IMR-90 (cell line): ENCODE results near the gene C14orf93. TPM values are rescaled to one million over a fixed set of nuclear protein-coding genes. Genes with fewer than 3 reads are reported as not detected.

Experiments
- ATAC-seq: fragments of 200-7000 bp; cut with Tn5 transposase; 2 replicates; pipeline ENCODE4 v1.9.1; 2020; ENCODE audit warnings: low read depth, mild to moderate bottlenecking, moderate library complexity
- BruUV-seq: library from RNA; stranded (reverse); fragments of 400-500 nt; replicated peaks from 2 replicates; lab custom pipeline; 2021; lab: Mats Ljungman, UMichigan
- CTCF ChIA-PET: fragments of 300-600 bp; formaldehyde crosslinking; extraction: SDS; loops from one replicate; lab custom pipeline; 2021; ENCODE audit warnings: antibody characterized with exemption; lab: Yijun Ruan, JAX
- POLR2A ChIA-PET: fragments of 300-600 bp; sonication (Branson Sonifier 250); formaldehyde crosslinking; loops from one replicate; lab custom pipeline; 2022; ENCODE audit warnings: antibody characterized with exemption; ENCODE audit not compliant: unreplicated experiment; lab: Charles Lee
- DNase-seq: peaks from one replicate; pipeline ENCODE4 v3.0.0; 2013
- H2AFZ ChIP-seq: replicated peaks from 2 replicates; pipeline ENCODE3; 2013; ENCODE audit warnings: low read length, mild to moderate bottlenecking; ENCODE audit not compliant: poor library complexity
- H2AK5ac ChIP-seq: 2 replicates; pipeline ENCODE4 v1.6.1; 2013; ENCODE audit warnings: low read depth, low read length, inconsistent platforms
- H2AK9ac ChIP-seq: replicated peaks from 2 replicates; pipeline ENCODE3; 2013; ENCODE audit warnings: mild to moderate bottlenecking, low read depth, low read length, moderate library complexity; ENCODE audit not compliant: poor library complexity
- H2BK120ac ChIP-seq: 2 replicates; pipeline ENCODE4 v1.6.1; 2013; ENCODE audit warnings: low read depth, low read length, inconsistent platforms
- H2BK15ac ChIP-seq: 3 replicates; pipeline ENCODE4 v1.6.1; 2013; ENCODE audit warnings: low read depth, low read length, inconsistent platforms
- H2BK20ac ChIP-seq: 2 replicates; pipeline ENCODE4 v1.6.1; 2013; ENCODE audit warnings: low read depth, mild to moderate bottlenecking, inconsistent platforms, low read length, moderate library complexity
- H2BK5ac ChIP-seq: 2 replicates; pipeline ENCODE4 v1.6.1; 2013; ENCODE audit warnings: mild to moderate bottlenecking, low read depth, low read length, inconsistent platforms; ENCODE audit not compliant: poor library complexity, severe bottlenecking
- H3K14ac ChIP-seq: replicated peaks from 2 replicates; pipeline ENCODE4 v1.6.1; 2013; ENCODE audit warnings: low read depth, low read length, inconsistent platforms
- H3K18ac ChIP-seq: 2 replicates; pipeline ENCODE4 v1.6.1; 2013; ENCODE audit warnings: low read depth, low read length, control low read depth
- H3K23ac ChIP-seq: 2 replicates; pipeline ENCODE4 v1.6.1; 2013; ENCODE audit warnings: low read depth, low read length, inconsistent platforms
- H3K27ac ChIP-seq: 2 replicates; pipeline ENCODE4 v1.5.1; 2013; ENCODE audit warnings: mild to moderate bottlenecking, control low read depth, low read length; ENCODE audit not compliant: insufficient read depth
- H3K27me3 ChIP-seq: 2 replicates; pipeline ENCODE4 v1.6.1; 2013; ENCODE audit warnings: low read length; ENCODE audit not compliant: control insufficient read depth, insufficient read depth
- H3K36me3 ChIP-seq: 2 replicates; pipeline ENCODE4 v1.6.1; 2013; ENCODE audit warnings: low read length, mixed read lengths; ENCODE audit not compliant: control insufficient read depth, insufficient read depth
- H3K4ac ChIP-seq: 2 replicates; pipeline ENCODE4 v1.6.1; 2013; ENCODE audit warnings: low read depth, low read length, inconsistent platforms
- H3K4me1 ChIP-seq: 2 replicates; pipeline ENCODE4 v1.6.1; 2013; ENCODE audit warnings: low read length, mixed read lengths; ENCODE audit not compliant: control insufficient read depth, insufficient read depth
- H3K4me2 ChIP-seq: 2 replicates; pipeline ENCODE4 v1.6.1; 2013; ENCODE audit warnings: low read depth, mild to moderate bottlenecking, control low read depth, low read length, moderate library complexity
- H3K4me3 ChIP-seq: 2 replicates; pipeline ENCODE4 v1.5.1; 2013; ENCODE audit warnings: low read depth, mild to moderate bottlenecking, control low read depth, low read length, moderate library complexity; ENCODE audit not compliant: insufficient read depth
- H3K56ac ChIP-seq: 2 replicates; pipeline ENCODE4 v1.6.1; 2013; ENCODE audit warnings: low read length, inconsistent platforms; ENCODE audit not compliant: insufficient read depth; ENCODE audit errors: extremely low read depth
- H3K79me1 ChIP-seq, 2 experiments: 2 replicates each; pipeline ENCODE4 v1.6.1; 2013; ENCODE audit warnings: low read length in 2 of 2, inconsistent platforms in 1 of 2, low read depth in 1 of 2
- H3K9ac ChIP-seq: 2 replicates; pipeline ENCODE4 v1.6.1; 2013; ENCODE audit warnings: low read depth, low read length, control low read depth
- H3K9me1 ChIP-seq: 2 replicates; pipeline ENCODE4 v1.6.1; 2013; ENCODE audit warnings: low read length, inconsistent platforms; ENCODE audit not compliant: insufficient read depth
- H3K9me3 ChIP-seq: 2 replicates; pipeline ENCODE4 v1.6.1; 2013; ENCODE audit warnings: low read length; ENCODE audit not compliant: control insufficient read depth, insufficient read depth
- H4K20me1 ChIP-seq: 2 replicates; pipeline ENCODE4 v1.6.1; 2013; ENCODE audit warnings: low read length, inconsistent platforms; ENCODE audit not compliant: insufficient read depth
- H4K5ac ChIP-seq: 2 replicates; pipeline ENCODE4 v1.6.1; 2013; ENCODE audit warnings: mild to moderate bottlenecking, low read depth, low read length, control low read depth
- H4K8ac ChIP-seq, 2 experiments: 2 replicates each; pipeline ENCODE4 v1.6.1; 2013; ENCODE audit warnings: low read depth in 2 of 2, low read length in 2 of 2, control low read depth in 1 of 2, inconsistent platforms in 1 of 2
- H4K91ac ChIP-seq: 2 replicates; pipeline ENCODE4 v1.6.1; 2013; ENCODE audit warnings: low read depth, low read length, inconsistent platforms; ENCODE audit not compliant: insufficient read depth
- CEBPB ChIP-seq: IDR thresholded peaks from 2 replicates; pipeline ENCODE4 v1.6.1; 2012; ENCODE audit warnings: low read depth, low read length, improper control_type of control experiment
- WGBS, 2 experiments: methylation state at CpG; one replicate each; pipeline versions ENCODE4 v1.1.5 to v1.1.7; 2013; ENCODE audit warnings: missing lambda C conversion rate in 2 of 2; ENCODE audit not compliant: insufficient read length in 1 of 2; ENCODE audit errors: extremely low coverage in 2 of 2; 5-methylcytosine and 5-hydroxymethylcytosine counted together
- dilution Hi-C: fragments of 300-500 bp; cut with HindIII; formaldehyde crosslinking; loops from one replicate; pipeline ENCODE4 v1.14.3; 2018; ENCODE audit warnings: low sequenced_read_pairs; ENCODE audit not compliant: unreplicated experiment
- in situ Hi-C: fragments of 300-500 bp; cut with MboI; formaldehyde crosslinking; loops from 3 replicates; pipeline ENCODE4 v1.14.3; 2019; ENCODE audit warnings: low sequenced_read_pairs, inconsistent platforms, mixed read lengths
- intact Hi-C: fragments of 100-400 bp; cut with micrococcal nuclease; formaldehyde crosslinking; loops from 2 replicates; pipeline ENCODE4 v1.10.0; 2022
- polyA plus RNA-seq, 3 experiments: library from polyadenylated mRNA; depleted of rRNA; stranded (reverse); fragments of >200 nt; gene quantifications; 2 replicates each; pipeline ENCODE4 v1.2.3, GENCODE V29; 2012; ENCODE audit warnings: low replicate concordance in 1 of 3
- total RNA-seq: library from RNA; depleted of rRNA; stranded (reverse); fragments of >200 nt; gene quantifications from 2 replicates; pipeline ENCODE4 v1.2.3, GENCODE V29; 2012
- TF ChIP-seq, protein P1 (sequence below): fragments of 150-350 bp; IDR thresholded peaks from 2 replicates; pipeline ENCODE4 v1.6.1; 2017; ENCODE audit warnings: mild to moderate bottlenecking, antibody characterized with exemption, low read length, low read depth

C14orf93 gene
- total and polyA plus RNA-seq, 2 of the 4 experiments (the other 2 are of a cell fraction) = 5.4 to 5.7 TPM

DNA sequence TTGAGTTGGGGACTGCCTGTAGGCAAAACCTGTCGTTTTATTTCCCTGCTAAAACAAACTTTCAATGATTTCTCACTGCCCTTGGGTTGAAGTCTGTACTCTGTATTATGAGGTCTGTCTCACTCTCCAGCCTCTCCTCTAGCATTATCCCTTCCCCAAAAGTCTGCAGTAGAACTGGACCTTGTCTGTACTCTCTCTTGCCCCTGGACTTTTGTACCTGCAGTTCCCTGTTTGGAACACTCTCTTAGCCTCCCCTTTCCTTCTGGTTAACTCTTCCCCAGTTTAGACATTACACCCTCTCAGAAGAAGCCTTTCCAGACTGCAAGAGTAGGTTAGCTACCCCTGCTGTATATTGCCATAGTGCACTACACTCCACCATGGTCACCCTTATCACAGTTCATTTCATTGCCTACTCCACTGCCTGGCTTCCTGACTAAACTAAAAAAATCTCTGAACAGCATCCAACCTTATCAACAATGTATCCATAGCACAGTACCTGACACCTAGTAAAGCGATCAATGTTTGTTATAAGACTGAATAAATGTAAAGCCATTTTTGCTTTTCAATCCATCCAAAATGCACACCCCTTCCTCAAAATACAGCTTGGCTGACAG is 23.9 kb downstream of the C14orf93 start:
- Histone ChIP-seq H2AFZ (no peak overlapping the region), H3K4me2 (no peak overlapping the region), H2BK20ac (no peak overlapping the region), H3K9ac (no peak overlapping the region), H2BK120ac (no peak overlapping the region), H3K23ac (no peak overlapping the region), H2AK9ac (no peak overlapping the region), H4K5ac (no peak overlapping the region), H3K9me3 (no peaks in the 10 kb centered on the region), H3K18ac (no peak overlapping the region), H3K27me3 (no peaks in the 10 kb centered on the region), H3K27ac (no peak overlapping the region), H2BK5ac (no peak overlapping the region), H3K79me1 (peaks cover 0 to 18% of the 10 kb centered on the region in 2 experiments; a peak in 2 of 4 replicates), H3K56ac (no peak overlapping the region), H3K36me3 (no peaks in the 10 kb centered on the region), H3K9me1 (no peaks in the 10 kb centered on the region), H4K8ac (no peak overlapping the region), H3K4me1 (no peaks in the 10 kb centered on the region), H3K4ac (no peak overlapping the region), H4K91ac (no peak overlapping the region), H3K4me3 (no peak overlapping the region), H2BK15ac (no peak overlapping the region), H3K14ac (no peak overlapping the region), H2AK5ac (no peak overlapping the region), H4K20me1 (no peaks in the 10 kb centered on the region)
- no TSS peak for BruUV-seq
- POLR2A ChIA-PET = interaction anchor here (0.7 to 1.4 kb wide), 4 partner anchors 8 to 109 kb away, joined by 3 to 12 read pairs (median 4); partner anchors contain the start of genes ACIN1 and C14orf119
- no peak for DNase-seq
- CTCF ChIA-PET = interaction anchor here (0.6 to 2.8 kb wide), 27 partner anchors 8 to 426 kb away, joined by 3 to 14 read pairs (median 4); partner anchors contain the start of genes CDH24 and PRMT5
- TF ChIP-seq, protein P1, sequence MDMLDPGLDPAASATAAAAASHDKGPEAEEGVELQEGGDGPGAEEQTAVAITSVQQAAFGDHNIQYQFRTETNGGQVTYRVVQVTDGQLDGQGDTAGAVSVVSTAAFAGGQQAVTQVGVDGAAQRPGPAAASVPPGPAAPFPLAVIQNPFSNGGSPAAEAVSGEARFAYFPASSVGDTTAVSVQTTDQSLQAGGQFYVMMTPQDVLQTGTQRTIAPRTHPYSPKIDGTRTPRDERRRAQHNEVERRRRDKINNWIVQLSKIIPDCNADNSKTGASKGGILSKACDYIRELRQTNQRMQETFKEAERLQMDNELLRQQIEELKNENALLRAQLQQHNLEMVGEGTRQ = no peak
- no peak for TF ChIP-seq CEBPB
- dilution Hi-C loops = no loop called here
- in situ Hi-C loops = no loop called here
- no peak for ATAC-seq
- intact Hi-C loops = loop anchor here (1.0 to 10.0 kb wide), 3 partner anchors 72 to 199 kb away; partner anchors contain the start of gene SLC7A8
- WGBS, 2 experiments = no CpG with 5 or more reads among the region's 2 CpGs
